ENCODE measurements around the gene PDGFC. TPM values are rescaled to one million over a fixed set of nuclear protein-coding genes. Genes with fewer than 3 reads are reported as not detected.
A peak's percentile ranks its signal among the peaks of the same experiment; 100 is the strongest.

The PDGFC gene
- total RNA-seq (ENCODE audit: low replicate concordance): 30.5 and 42.8 TPM in 2 replicates

- DNase-seq (ENCODE audit: low read depth): peak; percentile 52
- peak; percentile 37 for TF ChIP-seq CTCF (IDR thresholded peaks at IDR 0.05; ENCODE audit: insufficient read depth, low read length)
- H3K4me3 ChIP-seq (ENCODE audit: low read depth, low read length): peak within 1 kb of the TSS; percentile 87
Observed at GRCh38 chr4:156971676-156972378, at the start of gene PDGFC. TSS of gene PDGFC (minus strand) at chr4:156971799. CDS start at chr4:156970903, 896 bp downstream.

GRCh38 chr4:157020882-157021281 is 49.3 kb upstream of the PDGFC start:
- no peak for TF ChIP-seq CTCF (IDR thresholded peaks at IDR 0.05; ENCODE audit: insufficient read depth, low read length)
- no peak for DNase-seq (ENCODE audit: low read depth)

GRCh38 chr4:157018920-157019490 is 47.4 kb upstream of the PDGFC start:
- no peak for TF ChIP-seq CTCF (IDR thresholded peaks at IDR 0.05; ENCODE audit: insufficient read depth, low read length)
- DNase-seq (ENCODE audit: low read depth): no peak
- no peak overlapping the region for H3K4me3 ChIP-seq (ENCODE audit: low read depth, low read length)

More at GRCh38 chr4:157020882-157021281, 49.3 kb upstream of the PDGFC start:
- no peak overlapping the region for H3K4me3 ChIP-seq (ENCODE audit: low read depth, low read length)

DNA sequence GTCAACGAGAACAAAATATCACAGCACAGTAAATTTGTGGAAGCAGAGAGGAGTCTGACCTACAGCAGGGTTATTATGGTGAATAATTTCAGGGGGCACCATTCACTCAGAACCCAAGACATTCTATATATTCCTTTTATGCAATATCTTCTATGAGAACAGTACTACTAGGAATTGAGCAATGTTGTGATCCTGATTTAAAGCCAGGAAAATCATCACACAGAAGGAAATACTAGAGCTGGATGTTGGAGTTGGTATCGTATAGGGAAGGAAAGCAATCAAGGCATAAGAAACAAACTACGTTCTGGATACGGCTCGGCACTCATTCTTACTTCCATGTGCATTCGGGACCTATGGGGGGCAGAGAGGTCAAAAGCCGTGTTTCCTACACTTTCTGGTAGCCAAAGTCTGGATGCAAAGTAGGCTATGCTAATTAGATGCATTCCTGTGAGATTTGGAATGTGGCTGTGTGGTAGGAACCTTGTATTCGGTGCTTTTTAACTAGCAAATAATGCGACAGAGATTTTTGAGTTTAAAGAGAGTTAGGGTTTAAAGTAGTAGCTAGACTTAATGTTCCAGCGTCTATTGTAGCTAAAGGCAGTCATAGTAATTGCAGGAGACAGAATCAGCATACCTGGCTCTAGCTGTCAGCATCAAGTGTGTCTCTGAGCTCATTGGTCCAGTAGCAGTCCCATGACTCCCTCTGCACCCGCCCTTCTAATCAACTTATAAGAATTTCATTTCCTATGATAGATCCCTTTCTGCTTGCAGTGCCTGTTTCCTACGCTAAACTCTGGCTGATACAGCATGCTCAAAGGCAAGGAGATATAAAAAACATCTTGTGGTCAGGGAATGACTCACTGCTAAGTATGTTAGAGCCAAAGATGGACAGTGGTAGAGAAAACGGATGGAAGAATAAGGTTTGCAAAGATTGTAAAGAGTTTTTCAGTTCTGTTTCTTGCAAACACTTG is 43.3 kb upstream of the PDGFC start:
- TF ChIP-seq CTCF (IDR thresholded peaks at IDR 0.05; ENCODE audit: insufficient read depth, low read length): peak; percentile 42
- DNase-seq (ENCODE audit: low read depth): peak; percentile 88
- no peak overlapping the region for H3K4me3 ChIP-seq (ENCODE audit: low read depth, low read length)

DNA sequence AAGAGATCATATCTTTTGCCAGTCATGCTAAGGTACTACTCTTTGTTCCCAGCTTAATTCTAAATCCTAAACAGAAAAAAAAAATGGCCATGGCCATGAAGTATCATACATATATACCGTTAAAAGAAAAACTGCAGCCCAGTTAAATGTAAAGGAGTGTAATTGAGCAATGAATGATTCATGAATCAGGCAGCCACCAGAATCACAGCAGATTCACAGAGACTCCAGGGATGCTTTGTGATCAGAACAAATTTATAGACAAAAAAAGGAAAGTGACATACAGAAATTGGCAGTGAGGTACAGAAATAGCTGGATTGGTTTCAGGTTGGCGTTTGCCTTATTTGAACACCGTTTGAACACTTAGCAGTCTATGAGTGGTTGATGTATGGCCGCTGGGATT is 42.1 kb upstream of the PDGFC start:
- DNase-seq (ENCODE audit: low read depth): no peak
- no peak for TF ChIP-seq CTCF (IDR thresholded peaks at IDR 0.05; ENCODE audit: insufficient read depth, low read length)

DNA sequence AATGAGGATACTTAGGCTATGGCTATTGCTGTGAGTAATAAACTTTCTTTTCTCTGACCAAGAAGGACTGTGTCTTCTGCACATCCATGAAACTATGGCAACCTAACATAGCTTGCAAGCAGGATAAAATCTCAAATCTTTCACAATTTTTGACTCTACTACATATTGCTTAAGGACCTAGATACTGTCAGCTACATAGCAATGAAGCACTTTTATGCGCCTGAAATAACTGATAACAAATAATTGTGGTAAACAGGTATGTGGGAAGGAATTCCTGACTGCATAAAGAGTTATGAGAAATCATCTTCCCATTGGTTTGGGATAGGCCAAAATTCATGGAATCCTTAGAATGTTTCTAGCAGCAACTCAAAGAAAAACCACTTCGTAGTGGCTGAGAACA is 41.2 kb upstream of the PDGFC start:
- no peak for TF ChIP-seq CTCF (IDR thresholded peaks at IDR 0.05; ENCODE audit: insufficient read depth, low read length)
- H3K4me3 ChIP-seq (ENCODE audit: low read depth, low read length): no peak overlapping the region
- peak; percentile 61 for DNase-seq (ENCODE audit: low read depth)

More for the DNA sequence above, 42.1 kb upstream of the PDGFC start:
- no peak overlapping the region for H3K4me3 ChIP-seq (ENCODE audit: low read depth, low read length)
